MM.1S (cell line): ENCODE data around the gene POSTN.

Experiments
- CTCF ChIP-seq: fragments of 300-600 bp; sonication (generic); IDR thresholded peaks from 2 replicates; pipeline ENCODE4 v1.5.1; 2016; ENCODE audit warnings: antibody characterized with exemption, low read length, mixed read lengths
- EZH2 ChIP-seq: fragments of 300-600 bp; sonication (generic); optimal IDR thresholded peaks from 2 replicates; pipeline ENCODE3; 2017; ENCODE audit warnings: low read depth, mild to moderate bottlenecking, antibody characterized with exemption, low read length, mixed read lengths

GRCh38 chr13:37546087-37546486 lies 52.5 kb downstream of the POSTN start:
- no peak for TF ChIP-seq CTCF
- no peak for TF ChIP-seq EZH2
